ENCODE data around the gene ADAMTS12. TPM values are rescaled to one million over a fixed set of nuclear protein-coding genes. Genes with fewer than 3 reads are reported as not detected.

The ADAMTS12 gene
- total RNA-seq, 1 experiment from 2014 or later = 0.05 TPM

DNA sequence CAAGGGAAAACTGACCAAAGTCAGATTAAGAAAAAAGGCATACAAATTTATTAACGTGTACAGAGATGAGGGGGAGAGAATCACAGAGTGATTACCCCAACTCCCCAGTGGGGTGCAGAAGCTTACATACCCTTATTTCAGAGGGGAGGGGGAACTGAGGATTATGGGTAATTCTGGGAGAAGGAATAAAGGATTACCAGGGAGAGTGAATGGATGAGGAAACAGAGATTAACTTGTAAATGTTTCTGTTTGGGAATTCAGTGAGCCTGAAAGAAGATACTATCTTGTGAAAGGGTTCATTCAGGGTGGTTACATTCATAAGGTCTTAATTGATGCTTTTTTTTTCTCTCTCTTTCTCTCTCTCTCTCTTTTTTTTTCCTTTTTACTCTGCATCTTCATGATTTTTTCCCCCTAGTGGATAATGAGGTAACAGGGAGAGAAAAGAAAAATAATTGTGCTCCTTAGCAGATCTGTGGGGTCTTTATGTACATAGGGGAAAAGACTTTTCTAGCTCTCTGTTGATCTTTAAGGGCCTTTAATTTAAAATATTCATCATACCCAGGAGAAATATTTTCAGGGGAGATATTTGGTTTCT is 401.6 kb downstream of the ADAMTS12 start:
- TF ChIP-seq, protein P1, sequence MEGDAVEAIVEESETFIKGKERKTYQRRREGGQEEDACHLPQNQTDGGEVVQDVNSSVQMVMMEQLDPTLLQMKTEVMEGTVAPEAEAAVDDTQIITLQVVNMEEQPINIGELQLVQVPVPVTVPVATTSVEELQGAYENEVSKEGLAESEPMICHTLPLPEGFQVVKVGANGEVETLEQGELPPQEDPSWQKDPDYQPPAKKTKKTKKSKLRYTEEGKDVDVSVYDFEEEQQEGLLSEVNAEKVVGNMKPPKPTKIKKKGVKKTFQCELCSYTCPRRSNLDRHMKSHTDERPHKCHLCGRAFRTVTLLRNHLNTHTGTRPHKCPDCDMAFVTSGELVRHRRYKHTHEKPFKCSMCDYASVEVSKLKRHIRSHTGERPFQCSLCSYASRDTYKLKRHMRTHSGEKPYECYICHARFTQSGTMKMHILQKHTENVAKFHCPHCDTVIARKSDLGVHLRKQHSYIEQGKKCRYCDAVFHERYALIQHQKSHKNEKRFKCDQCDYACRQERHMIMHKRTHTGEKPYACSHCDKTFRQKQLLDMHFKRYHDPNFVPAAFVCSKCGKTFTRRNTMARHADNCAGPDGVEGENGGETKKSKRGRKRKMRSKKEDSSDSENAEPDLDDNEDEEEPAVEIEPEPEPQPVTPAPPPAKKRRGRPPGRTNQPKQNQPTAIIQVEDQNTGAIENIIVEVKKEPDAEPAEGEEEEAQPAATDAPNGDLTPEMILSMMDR (IDR thresholded peaks at IDR 0.05 in 2 of 3, conservative IDR thresholded peaks at IDR 0.05 in 1 of 3; ENCODE audit: borderline replicate concordance in 1 of 3, insufficient read depth in 1 of 3, low read depth in 2 of 3, low read length in 2 of 3) = peak in 2 of 3 experiments; percentile 17 to 27; a peak in 2 of 6 replicates
- no peak for TF ChIP-seq TCF7L2 (IDR thresholded peaks at IDR 0.05; ENCODE audit: borderline replicate concordance, extremely low read depth, insufficient read depth, insufficient read length)
- Histone ChIP-seq H3K4me1 (ENCODE audit: control insufficient read depth in 1 of 2, insufficient read depth in 2 of 2, low read length in 2 of 2) (no peaks in the 10 kb centered on the region), H2AFZ (ENCODE audit: low read depth, low read length, poor library complexity, severe bottlenecking) (no peak overlapping the region), H3K27ac (ENCODE audit: low read depth, low read length) (no peak overlapping the region), H3K9me2 (ENCODE audit: insufficient read depth) (no peaks in the 10 kb centered on the region), H3K27me3 (ENCODE audit: insufficient read depth, low read length) (no peaks in the 10 kb centered on the region), H3K9me3 (ENCODE audit: control insufficient read depth in 1 of 2, insufficient read depth in 1 of 2, low read depth in 1 of 2, low read length in 2 of 2) (no peaks in the 10 kb centered on the region), H4K20me1 (ENCODE audit: insufficient read depth) (no peaks in the 10 kb centered on the region), H3K79me2 (ENCODE audit: insufficient read depth, low read length) (no peaks in the 10 kb centered on the region), H3K4me2 (ENCODE audit: low read length) (no peak overlapping the region), H3K36me3 (ENCODE audit: control insufficient read depth in 1 of 2, insufficient read depth in 2 of 2, low read length in 2 of 2) (no peaks in the 10 kb centered on the region), H3K9ac (ENCODE audit: low read length) (no peak overlapping the region), H3K4me3 (replicated peaks in 1 of 2; ENCODE audit: low read depth in 1 of 2, low read length in 2 of 2) (no peak overlapping the region)
- intact Hi-C loops (cut with micrococcal nuclease) = no loop called here
- ATAC-seq (no peak), DNase-seq (ENCODE audit: low read depth, low spot score) (no peak)
- POLR2A ChIA-PET = no interaction called here
- no TSS peak for BruUV-seq (replicated peaks)
- CTCF ChIA-PET = no interaction called here
- RAD21 ChIA-PET (ENCODE audit: low non-redundant PET in 1 of 2, low total read pairs in 2 of 2, uncharacterized antibody in 2 of 2, unreplicated experiment in 2 of 2) = no interaction called here

- H4K20me1 ChIP-seq (ENCODE audit: insufficient read depth) = no peaks in the 10 kb centered on the region
- H3K9me3 ChIP-seq (ENCODE audit: control insufficient read depth in 1 of 2, insufficient read depth in 1 of 2, low read depth in 1 of 2, low read length in 2 of 2) = no peaks in the 10 kb centered on the region
- H3K4me2 ChIP-seq (ENCODE audit: low read length) = no peak overlapping the region
- RAD21 ChIA-PET (ENCODE audit: low non-redundant PET in 1 of 2, low total read pairs in 2 of 2, uncharacterized antibody in 2 of 2, unreplicated experiment in 2 of 2) = no interaction called here
- no peaks in the 10 kb centered on the region for H3K36me3 ChIP-seq (ENCODE audit: control insufficient read depth in 1 of 2, insufficient read depth in 2 of 2, low read length in 2 of 2)
- H3K9me2 ChIP-seq (ENCODE audit: insufficient read depth) = no peaks in the 10 kb centered on the region
- no peak overlapping the region for H3K27ac ChIP-seq (ENCODE audit: low read depth, low read length)
- H3K79me2 ChIP-seq (ENCODE audit: insufficient read depth, low read length) = no peaks in the 10 kb centered on the region
- no TSS peak for BruUV-seq (replicated peaks)
- DNase-seq (ENCODE audit: low read depth, low spot score) (no peak), ATAC-seq (no peak)
- CTCF ChIA-PET = no interaction called here
- H3K27me3 ChIP-seq (ENCODE audit: insufficient read depth, low read length) = no peaks in the 10 kb centered on the region
- no peak for TF ChIP-seq POLR2A (IDR thresholded peaks at IDR 0.05; ENCODE audit: borderline replicate concordance, extremely low read depth, insufficient read depth, insufficient read length)
- H2AFZ ChIP-seq (ENCODE audit: low read depth, low read length, poor library complexity, severe bottlenecking) = no peak overlapping the region
- no peak overlapping the region for H3K4me3 ChIP-seq (replicated peaks in 1 of 2; ENCODE audit: low read depth in 1 of 2, low read length in 2 of 2)
- intact Hi-C loops (cut with micrococcal nuclease) = no loop called here
- H3K9ac ChIP-seq (ENCODE audit: low read length) = no peak overlapping the region
- POLR2A ChIA-PET = no interaction called here
- no peaks in the 10 kb centered on the region for H3K4me1 ChIP-seq (ENCODE audit: control insufficient read depth in 1 of 2, insufficient read depth in 2 of 2, low read length in 2 of 2)
These were observed 402.2 kb downstream of the ADAMTS12 start for GRCh38 chr5:33489481-33490067.

Data from HCT116 (cell line).